Aorta (tissue), 5 donors: ENCODE results near the gene MYT1. TPM values are rescaled to one million over a fixed set of nuclear protein-coding genes. Genes with fewer than 3 reads are reported as not detected.

Experiments
- ATAC-seq: fragments of 200-7000 bp; cut with Tn5 transposase; one replicate; pipeline ENCODE4 v1.9.1; 2022; ENCODE audit warnings: moderate library complexity; ENCODE audit not compliant: low FRiP score
- DNase-seq, 2 donors: peaks; one replicate each; pipeline ENCODE4 v3.0.0-alpha.2; 2020
- H3K27ac ChIP-seq, 2 donors: one replicate each; pipeline ENCODE4 v1.5.1; 2013; ENCODE audit warnings: low read length in 2 of 2, mild to moderate bottlenecking in 2 of 2, moderate library complexity in 2 of 2, control low read depth in 1 of 2, inconsistent platforms in 1 of 2, low read depth in 1 of 2
- H3K27me3 ChIP-seq, 2 donors: one replicate each; pipeline ENCODE4 v1.6.1; 2013; ENCODE audit warnings: control low read depth in 1 of 2, low read length in 1 of 2, mild to moderate bottlenecking in 1 of 2, moderate library complexity in 1 of 2; ENCODE audit not compliant: insufficient read depth in 2 of 2, control insufficient read depth in 1 of 2
- H3K36me3 ChIP-seq, 2 donors: one replicate each; pipeline ENCODE4 v1.6.1; 2013; ENCODE audit warnings: control low read depth in 1 of 2, low read length in 1 of 2, mild to moderate bottlenecking in 1 of 2; ENCODE audit not compliant: insufficient read depth in 2 of 2, control insufficient read depth in 1 of 2
- H3K4me1 ChIP-seq, 2 donors: one replicate each; pipeline ENCODE4 v1.6.1; 2013; ENCODE audit warnings: low read length in 2 of 2, control low read depth in 1 of 2, mild to moderate bottlenecking in 1 of 2, moderate library complexity in 1 of 2; ENCODE audit not compliant: insufficient read depth in 2 of 2, control insufficient read depth in 1 of 2
- H3K4me3 ChIP-seq, 2 donors: one replicate each; pipeline ENCODE4 v1.5.1; 2013; ENCODE audit warnings: low read length in 2 of 2, control low read depth in 1 of 2, mild to moderate bottlenecking in 1 of 2
- H3K9me3 ChIP-seq: one replicate; pipeline ENCODE4 v1.6.1; 2013; ENCODE audit warnings: mild to moderate bottlenecking, low read length; ENCODE audit not compliant: control insufficient read depth
- WGBS, 2 donors: extraction: QIAGEN DNeasy Blood & Tissue Kit; methylation state at CpG; one replicate each; pipeline ENCODE4 v1.1.7; 2013; 5-methylcytosine and 5-hydroxymethylcytosine counted together
- intact Hi-C, 2 donors: fragments of 100-400 bp; cut with DNase I; formaldehyde crosslinking; loops; one replicate each; pipeline versions ENCODE4 v1.14.2 to v1.15.0; 2022
- polyA plus RNA-seq, 2 donors: library from polyadenylated mRNA; stranded (reverse); fragments of 200-250 nt; gene quantifications; one replicate each; pipeline ENCODE4 v1.2.3, GENCODE V29; 2013
- total RNA-seq, 2 donors: library from RNA; stranded (reverse); fragmentation: NEBNext Ultra II Directional; extraction: Animal tissue kit (Norgen Biotek cat#: 25700); gene quantifications; one replicate each; pipeline ENCODE4 v1.2.1, GENCODE V29; 2021
- donor health status: healthy with polysubstance abuse.
- donor health status: Bipolar disorder and iron deficiency.
- donor health status: DM: no; HTN: no; CAD: no.
- donor health status: DM: no; HTN: no; CAD: no.
- donor health status: DM: yes; HTN: yes; CAD: no.

MYT1 gene
- total and polyA plus RNA-seq, 4 donors = not detected

DNA sequence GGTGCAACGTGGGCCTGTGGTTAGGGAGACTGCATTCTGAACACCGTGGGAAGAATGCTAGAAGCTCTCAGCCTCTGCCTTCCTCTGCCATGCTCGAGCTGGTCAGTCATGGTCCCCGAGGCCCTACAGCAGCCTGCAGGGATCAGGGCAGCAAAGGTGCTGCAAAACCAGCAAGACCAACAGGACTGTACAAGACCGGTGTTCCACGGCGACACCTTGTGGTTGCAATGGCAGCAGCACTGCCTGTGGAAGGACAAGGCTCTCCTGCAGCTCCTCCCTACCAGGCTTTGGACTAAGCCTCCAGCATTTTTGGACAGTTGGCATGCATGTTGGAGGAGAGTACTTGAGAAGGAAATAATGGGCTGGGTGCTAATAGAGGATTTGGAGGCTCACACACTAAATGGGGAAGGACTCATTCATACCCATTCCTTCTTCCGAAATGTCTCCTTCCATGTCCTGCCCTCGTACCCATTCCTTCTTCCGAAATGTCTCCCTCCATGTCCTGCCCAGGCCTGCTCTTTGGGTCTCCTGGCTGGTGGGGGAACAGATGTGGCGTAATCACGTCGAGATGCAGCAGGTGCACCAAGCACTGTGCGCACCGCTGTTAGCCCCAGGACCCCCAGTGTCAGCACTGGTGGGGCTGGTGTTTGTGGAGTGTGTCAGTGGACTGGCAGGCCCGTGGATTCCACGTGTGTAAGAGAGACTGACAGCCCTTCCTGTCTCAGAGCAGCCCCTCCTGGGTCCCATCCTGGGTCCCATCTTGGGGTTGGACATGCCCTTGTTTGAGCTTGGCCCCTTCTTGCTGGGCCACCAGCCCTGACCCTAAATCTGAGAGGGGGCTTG, 18.6 kb upstream of the MYT1 start:
- intact Hi-C loops = no loop called here
- ATAC-seq (no peak), DNase-seq (peak; percentile 26 to 51)
- H3K36me3 ChIP-seq = no peaks in the 10 kb centered on the region
- H3K4me1 ChIP-seq = no peaks in the 10 kb centered on the region
- H3K4me3 ChIP-seq = no peak overlapping the region
- no peak overlapping the region for H3K27ac ChIP-seq
- WGBS, 2 donors = 87 to 89% methylated on average over 17 of the region's 17 CpGs
- no peaks in the 10 kb centered on the region for H3K27me3 ChIP-seq
- H3K9me3 ChIP-seq = no peaks in the 10 kb centered on the region

- no peaks in the 10 kb centered on the region for H3K36me3 ChIP-seq
- ATAC-seq = no peak
- intact Hi-C loops = no loop called here
- no peak overlapping the region for H3K27ac ChIP-seq
- 63 to 76% methylated on average over 7 of the region's 7 CpGs for WGBS, 2 donors
- no peaks in the 10 kb centered on the region for H3K9me3 ChIP-seq
- DNase-seq = peak; percentile 17 to 43
- no peak overlapping the region for H3K4me3 ChIP-seq
- H3K27me3 ChIP-seq = no peaks in the 10 kb centered on the region
- H3K4me1 ChIP-seq = no peaks in the 10 kb centered on the region
Observed at GRCh38 chr20:64146301-64146935, 17.8 kb upstream of the MYT1 start.

DNA sequence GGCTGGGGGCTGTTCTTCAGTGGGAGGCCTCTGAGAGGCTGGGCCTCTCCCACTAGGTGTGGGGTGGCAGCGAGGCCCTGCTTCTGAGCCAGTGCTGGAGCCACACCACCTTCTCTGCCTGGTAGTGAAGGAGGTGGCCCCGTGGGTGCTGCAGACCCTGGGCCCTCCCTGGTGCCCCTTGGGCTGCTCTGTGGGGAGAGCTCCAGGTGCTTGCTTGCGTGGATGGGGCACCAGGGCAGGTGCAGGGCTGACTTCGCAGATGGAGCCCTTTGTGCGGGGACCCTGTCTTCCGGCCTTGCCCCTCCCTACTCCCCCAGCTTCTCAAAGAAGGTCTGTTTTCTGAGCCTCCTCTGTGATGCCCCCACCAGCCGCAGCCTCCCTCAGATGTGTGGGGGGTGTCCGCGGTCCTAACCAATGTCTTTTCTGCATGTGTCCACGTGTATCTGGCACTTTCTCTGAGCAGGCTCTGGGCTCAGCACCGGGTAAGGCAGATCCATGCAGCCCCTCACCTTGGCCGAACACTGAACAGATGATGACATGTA, 17.2 kb upstream of the MYT1 start:
- DNase-seq = peak; percentile 8 to 50
- Histone ChIP-seq H3K36me3 (no peaks in the 10 kb centered on the region), H3K9me3 (no peaks in the 10 kb centered on the region), H3K27me3 (no peaks in the 10 kb centered on the region), H3K4me3 (no peak overlapping the region), H3K27ac (no peak overlapping the region), H3K4me1 (no peaks in the 10 kb centered on the region)
- 75 to 79% methylated on average over 12 of the region's 12 CpGs for WGBS, 2 donors
- ATAC-seq = no peak
- intact Hi-C loops = no loop called here

DNA sequence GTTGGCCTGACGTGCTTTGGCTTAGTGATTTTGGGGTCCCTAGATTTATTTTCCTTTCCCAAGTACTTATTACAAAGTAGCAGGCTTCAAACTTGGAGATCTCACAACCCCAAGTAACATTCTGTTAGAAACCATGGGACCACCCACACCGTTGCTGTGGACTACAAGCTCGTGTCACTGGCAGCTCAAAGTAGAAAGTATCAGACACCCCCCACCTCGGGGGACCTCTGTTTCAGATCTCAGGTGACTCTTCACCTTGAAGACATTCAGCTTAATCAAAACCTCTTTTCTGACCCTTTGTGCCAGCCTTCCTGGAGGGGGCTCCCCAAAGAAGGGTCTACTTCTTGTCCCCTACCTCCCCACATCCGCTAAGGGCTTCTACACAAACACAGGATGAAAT, 15.7 kb upstream of the MYT1 start:
- 64 to 71% methylated on average over 5 of the region's 5 CpGs for WGBS, 2 donors
- Histone ChIP-seq H3K4me1 (no peaks in the 10 kb centered on the region), H3K36me3 (no peaks in the 10 kb centered on the region), H3K27ac (no peak overlapping the region), H3K9me3 (no peaks in the 10 kb centered on the region), H3K4me3 (no peak overlapping the region), H3K27me3 (no peaks in the 10 kb centered on the region)
- no peak for ATAC-seq
- intact Hi-C loops = no loop called here
- DNase-seq = peak; percentile 6 to 14

GRCh38 chr20:64149141-64149540, 15.1 kb upstream of the MYT1 start:
- WGBS, 2 donors = 89 to 93% methylated on average over 7 of the region's 7 CpGs

DNA sequence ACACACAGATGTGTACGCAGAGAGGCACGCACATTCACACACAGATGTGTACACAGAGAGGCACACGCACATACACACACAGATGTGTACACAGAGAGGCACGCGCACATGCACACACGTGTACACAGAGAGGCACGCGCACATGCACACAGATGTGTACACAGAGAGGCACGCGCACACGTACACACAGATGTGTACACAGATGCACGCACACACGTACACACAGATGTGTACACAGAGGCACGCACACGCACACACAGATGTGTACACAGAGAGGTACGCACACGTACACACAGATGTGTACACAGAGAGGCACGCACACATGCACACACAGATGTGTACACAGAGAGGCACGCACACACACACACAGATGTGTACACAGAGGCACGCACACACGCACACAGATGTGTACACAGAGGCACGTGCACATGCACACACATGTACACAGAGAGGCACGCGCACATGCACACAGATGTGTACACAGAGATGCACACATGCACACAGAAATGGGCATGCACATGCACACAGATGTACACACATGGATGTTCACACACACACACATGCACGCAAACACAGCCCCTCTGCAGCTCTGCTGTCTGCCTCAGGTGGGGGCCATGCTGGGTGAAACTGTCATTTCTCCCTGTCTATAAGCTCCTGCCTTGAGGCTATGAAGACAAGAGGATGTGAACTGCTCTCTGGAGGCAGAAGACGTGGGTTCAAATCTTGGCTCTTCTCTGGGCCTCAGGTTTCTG, 14.3 kb upstream of the MYT1 start:
- intact Hi-C loops = no loop called here
- Histone ChIP-seq H3K36me3 (no peaks in the 10 kb centered on the region), H3K27ac (no peak overlapping the region), H3K4me1 (no peaks in the 10 kb centered on the region), H3K27me3 (no peaks in the 10 kb centered on the region), H3K9me3 (no peaks in the 10 kb centered on the region), H3K4me3 (no peak overlapping the region)
- WGBS, 2 donors = 91 to 94% methylated on average over 26 of the region's 26 CpGs
- ATAC-seq (no peak), DNase-seq (peak; percentile 16 to 20)

More at GRCh38 chr20:64149141-64149540, 15.1 kb upstream of the MYT1 start:
- no peaks in the 10 kb centered on the region for H3K4me1 ChIP-seq
- no peak overlapping the region for H3K4me3 ChIP-seq
- no peaks in the 10 kb centered on the region for H3K27me3 ChIP-seq
- intact Hi-C loops = no loop called here
- H3K36me3 ChIP-seq = no peaks in the 10 kb centered on the region
- ATAC-seq = no peak
- DNase-seq = peak in 1 of 2 donors; percentile 27
- H3K9me3 ChIP-seq = no peaks in the 10 kb centered on the region
- no peak overlapping the region for H3K27ac ChIP-seq

- Histone ChIP-seq H3K4me3 (no peak overlapping the region), H3K27ac (no peak overlapping the region), H3K9me3 (no peaks in the 10 kb centered on the region), H3K27me3 (no peaks in the 10 kb centered on the region), H3K36me3 (no peaks in the 10 kb centered on the region), H3K4me1 (no peaks in the 10 kb centered on the region)
- 70 to 72% methylated on average over 13 of the region's 13 CpGs for WGBS, 2 donors
- intact Hi-C loops = no loop called here
- ATAC-seq (no peak), DNase-seq (peak; percentile 28 to 31)
Observed at GRCh38 chr20:64150756-64151632, 13.3 kb upstream of the MYT1 start.
